Neural cell (in vitro differentiated cells): ENCODE data around the gene NT5DC2. TPM values are rescaled to one million over a fixed set of nuclear protein-coding genes. Genes with fewer than 3 reads are reported as not detected.
A peak's percentile ranks its signal among the peaks of the same experiment; 100 is the strongest.

Experiments
- H2AFZ ChIP-seq: fragments of 200-600, 300-800 bp; sonication (generic), shearing (Covaris generic); 2 replicates; pipeline ENCODE4 v1.6.0; 2014; ENCODE audit warnings: low read depth, mild to moderate bottlenecking, antibody characterized with exemption, low read length, moderate library complexity
- H3F3A ChIP-seq: fragments of 200-600 bp; shearing (Covaris generic); 2 replicates; pipeline ENCODE4 v1.6.1; 2016; ENCODE audit warnings: mild to moderate bottlenecking, moderate library complexity, mixed read lengths, antibody characterized with exemption, low read length; ENCODE audit not compliant: insufficient read depth, poor library complexity, severe bottlenecking
- H3K27ac ChIP-seq: fragments of 200-600, 300-800 bp; sonication (generic), shearing (Covaris generic); 2 replicates; pipeline ENCODE4 v1.5.1; 2014; ENCODE audit warnings: mild to moderate bottlenecking, low read length, moderate library complexity
- H3K27me3 ChIP-seq: fragments of 300-800, 200-600 bp; sonication (generic), shearing (Covaris generic); 2 replicates; pipeline ENCODE4 v1.6.0; 2014; ENCODE audit warnings: mild to moderate bottlenecking, low read depth, low read length, moderate library complexity; ENCODE audit not compliant: insufficient read depth
- H3K36me3 ChIP-seq: fragments of 300-800, 200-600 bp; sonication (generic), shearing (Covaris generic); 2 replicates; pipeline ENCODE4 v1.5.1; 2014; ENCODE audit warnings: mild to moderate bottlenecking, antibody characterized with exemption, low read length, moderate library complexity; ENCODE audit not compliant: insufficient read depth
- H3K4me2 ChIP-seq: fragments of 300-800, 200-600 bp; sonication (generic), shearing (Covaris generic); 2 replicates; pipeline ENCODE4 v1.6.0; 2014; ENCODE audit warnings: mild to moderate bottlenecking, low read length
- H3K4me3 ChIP-seq: fragments of 300-800, 200-600 bp; sonication (generic), shearing (Covaris generic); 2 replicates; pipeline ENCODE4 v1.5.1; 2014; ENCODE audit warnings: mild to moderate bottlenecking, low read length, moderate library complexity
- H3K79me2 ChIP-seq: fragments of 200-600 bp; shearing (Covaris generic); replicated peaks from 2 replicates; pipeline ENCODE4 v1.6.0; 2014; ENCODE audit warnings: mild to moderate bottlenecking, low read length, moderate library complexity; ENCODE audit not compliant: insufficient read depth
- H3K9ac ChIP-seq: fragments of 300-800, 200-600 bp; sonication (generic), shearing (Covaris generic); 2 replicates; pipeline ENCODE4 v1.6.1; 2016; ENCODE audit warnings: mild to moderate bottlenecking, low read length, mixed read lengths
- H3K9me2 ChIP-seq: fragments of 200-600 bp; shearing (Covaris generic); 2 replicates; pipeline ENCODE4 v1.6.1; 2016; ENCODE audit warnings: mild to moderate bottlenecking, low read length, mixed read lengths; ENCODE audit not compliant: insufficient read depth
- H3K9me3 ChIP-seq: fragments of 200-600, 300-800 bp; sonication (generic), shearing (Covaris generic); 2 replicates; pipeline ENCODE4 v1.6.1; 2016; ENCODE audit warnings: mild to moderate bottlenecking, mixed run types, low read length, moderate library complexity, mixed read lengths
- H4K20me1 ChIP-seq: fragments of 200-600 bp; shearing (Covaris generic); 2 replicates; pipeline ENCODE4 v1.6.1; 2016; ENCODE audit warnings: mild to moderate bottlenecking, mixed run types; ENCODE audit not compliant: insufficient read depth
- EP300 ChIP-seq: fragments of 450-650 bp; conservative IDR thresholded peaks from 2 replicates; pipeline ENCODE4 v1.6.1; 2014; ENCODE audit warnings: antibody characterized with exemption, mild to moderate bottlenecking, moderate library complexity; ENCODE audit not compliant: poor library complexity, severe bottlenecking
- EZH2 ChIP-seq: fragments of 200-600, 300-800 bp; shearing (Covaris generic), sonication (generic); IDR thresholded peaks from 2 replicates; pipeline ENCODE4 v1.6.1; 2014; ENCODE audit warnings: antibody characterized with exemption, low read length, borderline replicate concordance, mild to moderate bottlenecking; ENCODE audit not compliant: insufficient read depth, poor library complexity, severe bottlenecking
- MXI1 ChIP-seq: fragments of 450-650 bp; conservative IDR thresholded peaks from 2 replicates; pipeline ENCODE4 v1.6.1; 2014; ENCODE audit warnings: antibody characterized with exemption, mild to moderate bottlenecking; ENCODE audit not compliant: poor library complexity, severe bottlenecking
- POLR2AphosphoS5 ChIP-seq: IDR thresholded peaks from 2 replicates; pipeline ENCODE4 v1.6.1; 2012
- RAD21 ChIP-seq: fragments of 450-650 bp; conservative IDR thresholded peaks from 2 replicates; pipeline ENCODE4 v1.6.1; 2014; ENCODE audit warnings: antibody characterized with exemption, mild to moderate bottlenecking, moderate library complexity
- SMC3 ChIP-seq: fragments of 450-650 bp; conservative IDR thresholded peaks from 2 replicates; pipeline ENCODE4 v1.6.1; 2014; ENCODE audit warnings: antibody characterized with exemption, mild to moderate bottlenecking, moderate library complexity; ENCODE audit not compliant: poor library complexity
- TAF1 ChIP-seq: IDR thresholded peaks from 2 replicates; pipeline ENCODE4 v1.6.1; 2012; ENCODE audit warnings: low read depth
- polyA plus RNA-seq: library from polyadenylated mRNA; depleted of rRNA; stranded (reverse); fragments of >200 nt; gene quantifications from 2 replicates; pipeline ENCODE4 v1.2.3, GENCODE V29; 2014
- TF ChIP-seq, protein P1 (sequence below): IDR thresholded peaks from 2 replicates; pipeline ENCODE4 v1.6.1; 2012; ENCODE audit warnings: borderline replicate concordance
- TF ChIP-seq, protein P2 (sequence below): fragments of 450-650 bp; IDR thresholded peaks from 2 replicates; pipeline ENCODE4 v1.5.1; 2014; ENCODE audit warnings: antibody characterized with exemption, mild to moderate bottlenecking, moderate library complexity; ENCODE audit not compliant: poor library complexity, severe bottlenecking

The NT5DC2 gene
- polyA plus RNA-seq, 1 donor from 2014 or later: 35.1 TPM

DNA sequence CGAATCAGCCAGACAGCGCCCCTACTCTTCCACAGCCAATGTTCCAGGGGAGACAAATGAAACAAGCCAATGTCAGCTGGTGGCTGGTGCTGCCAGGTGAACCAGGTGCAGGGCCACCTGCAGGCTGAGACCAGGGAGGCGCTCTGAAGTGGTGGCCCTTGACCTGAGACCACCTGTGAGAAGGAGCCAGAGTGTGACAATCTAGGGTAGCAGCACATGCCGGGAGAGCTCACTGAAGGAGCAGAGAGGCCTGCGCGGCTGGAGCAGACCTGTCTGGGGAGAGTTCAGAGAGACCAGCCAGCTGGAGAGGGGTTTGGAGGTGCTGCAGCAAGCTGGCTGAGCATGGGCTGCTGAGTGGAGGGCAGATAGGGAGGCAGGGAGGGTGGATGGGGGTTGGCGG, 39.2 kb downstream of the NT5DC2 start:
- H3K27ac ChIP-seq: no peak overlapping the region

DNA sequence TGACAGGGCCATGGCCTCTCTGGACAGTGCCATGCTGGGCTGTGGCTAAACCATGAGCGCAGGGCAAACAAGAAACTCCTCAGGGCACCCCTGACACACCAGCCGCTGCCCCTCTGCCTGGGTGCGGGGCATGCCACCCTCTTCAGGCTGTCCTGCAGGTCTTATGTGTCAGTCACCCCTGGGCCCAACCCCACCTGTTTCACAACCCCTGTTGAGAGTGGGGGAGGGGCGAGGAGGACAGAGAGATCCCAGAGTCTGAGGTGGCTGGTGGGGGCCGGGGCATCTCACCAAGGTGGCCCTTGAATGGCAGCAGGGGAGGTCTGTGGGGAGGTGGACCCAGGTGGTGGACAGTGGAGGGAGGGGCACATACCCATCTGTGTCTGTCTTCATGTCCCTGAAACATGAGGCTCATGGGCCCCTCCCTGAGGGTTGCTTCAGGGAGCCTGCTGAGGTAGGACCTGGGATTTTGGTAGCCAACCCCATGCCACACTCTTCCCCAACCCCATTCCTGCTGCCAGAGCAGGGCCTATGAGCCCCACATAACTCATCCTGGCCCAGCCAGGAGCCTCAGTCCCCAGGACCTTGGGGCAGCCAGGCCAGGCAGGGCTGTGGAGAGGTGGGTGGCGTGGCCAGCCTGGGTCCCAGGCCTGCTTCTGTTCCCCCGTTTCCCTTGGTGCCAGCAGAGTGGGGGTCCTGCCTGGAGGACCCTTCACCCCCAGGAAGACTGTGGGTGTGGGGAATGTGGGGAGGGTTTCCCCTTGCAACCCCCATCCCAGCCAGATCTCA, 40.2 kb downstream of the NT5DC2 start:
- Histone ChIP-seq H3F3A (no peaks in the 10 kb centered on the region), H3K9ac (no peak overlapping the region), H3K79me2 (no peaks in the 10 kb centered on the region), H4K20me1 (no peaks in the 10 kb centered on the region), H3K4me2 (no peak overlapping the region), H3K36me3 (no peaks in the 10 kb centered on the region), H3K4me3 (no peak overlapping the region), H2AFZ (no peak overlapping the region), H3K27me3 (no peaks in the 10 kb centered on the region), H3K9me2 (no peaks in the 10 kb centered on the region), H3K27ac (no peak overlapping the region), H3K9me3 (no peaks in the 10 kb centered on the region)
- TF ChIP-seq POLR2AphosphoS5: no peak
- no peak for TF ChIP-seq EZH2

More for the DNA sequence above, 39.2 kb downstream of the NT5DC2 start:
- no peaks in the 10 kb centered on the region for H3K36me3 ChIP-seq
- TF ChIP-seq SMC3: no peak
- TF ChIP-seq, protein P1, sequence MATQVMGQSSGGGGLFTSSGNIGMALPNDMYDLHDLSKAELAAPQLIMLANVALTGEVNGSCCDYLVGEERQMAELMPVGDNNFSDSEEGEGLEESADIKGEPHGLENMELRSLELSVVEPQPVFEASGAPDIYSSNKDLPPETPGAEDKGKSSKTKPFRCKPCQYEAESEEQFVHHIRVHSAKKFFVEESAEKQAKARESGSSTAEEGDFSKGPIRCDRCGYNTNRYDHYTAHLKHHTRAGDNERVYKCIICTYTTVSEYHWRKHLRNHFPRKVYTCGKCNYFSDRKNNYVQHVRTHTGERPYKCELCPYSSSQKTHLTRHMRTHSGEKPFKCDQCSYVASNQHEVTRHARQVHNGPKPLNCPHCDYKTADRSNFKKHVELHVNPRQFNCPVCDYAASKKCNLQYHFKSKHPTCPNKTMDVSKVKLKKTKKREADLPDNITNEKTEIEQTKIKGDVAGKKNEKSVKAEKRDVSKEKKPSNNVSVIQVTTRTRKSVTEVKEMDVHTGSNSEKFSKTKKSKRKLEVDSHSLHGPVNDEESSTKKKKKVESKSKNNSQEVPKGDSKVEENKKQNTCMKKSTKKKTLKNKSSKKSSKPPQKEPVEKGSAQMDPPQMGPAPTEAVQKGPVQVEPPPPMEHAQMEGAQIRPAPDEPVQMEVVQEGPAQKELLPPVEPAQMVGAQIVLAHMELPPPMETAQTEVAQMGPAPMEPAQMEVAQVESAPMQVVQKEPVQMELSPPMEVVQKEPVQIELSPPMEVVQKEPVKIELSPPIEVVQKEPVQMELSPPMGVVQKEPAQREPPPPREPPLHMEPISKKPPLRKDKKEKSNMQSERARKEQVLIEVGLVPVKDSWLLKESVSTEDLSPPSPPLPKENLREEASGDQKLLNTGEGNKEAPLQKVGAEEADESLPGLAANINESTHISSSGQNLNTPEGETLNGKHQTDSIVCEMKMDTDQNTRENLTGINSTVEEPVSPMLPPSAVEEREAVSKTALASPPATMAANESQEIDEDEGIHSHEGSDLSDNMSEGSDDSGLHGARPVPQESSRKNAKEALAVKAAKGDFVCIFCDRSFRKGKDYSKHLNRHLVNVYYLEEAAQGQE: no peak
- no peak for TF ChIP-seq RAD21
- no peak for TF ChIP-seq EP300
- TF ChIP-seq POLR2AphosphoS5: peak; percentile 4
- TF ChIP-seq TAF1: no peak
- TF ChIP-seq, protein P2, sequence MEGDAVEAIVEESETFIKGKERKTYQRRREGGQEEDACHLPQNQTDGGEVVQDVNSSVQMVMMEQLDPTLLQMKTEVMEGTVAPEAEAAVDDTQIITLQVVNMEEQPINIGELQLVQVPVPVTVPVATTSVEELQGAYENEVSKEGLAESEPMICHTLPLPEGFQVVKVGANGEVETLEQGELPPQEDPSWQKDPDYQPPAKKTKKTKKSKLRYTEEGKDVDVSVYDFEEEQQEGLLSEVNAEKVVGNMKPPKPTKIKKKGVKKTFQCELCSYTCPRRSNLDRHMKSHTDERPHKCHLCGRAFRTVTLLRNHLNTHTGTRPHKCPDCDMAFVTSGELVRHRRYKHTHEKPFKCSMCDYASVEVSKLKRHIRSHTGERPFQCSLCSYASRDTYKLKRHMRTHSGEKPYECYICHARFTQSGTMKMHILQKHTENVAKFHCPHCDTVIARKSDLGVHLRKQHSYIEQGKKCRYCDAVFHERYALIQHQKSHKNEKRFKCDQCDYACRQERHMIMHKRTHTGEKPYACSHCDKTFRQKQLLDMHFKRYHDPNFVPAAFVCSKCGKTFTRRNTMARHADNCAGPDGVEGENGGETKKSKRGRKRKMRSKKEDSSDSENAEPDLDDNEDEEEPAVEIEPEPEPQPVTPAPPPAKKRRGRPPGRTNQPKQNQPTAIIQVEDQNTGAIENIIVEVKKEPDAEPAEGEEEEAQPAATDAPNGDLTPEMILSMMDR: no peak
- no peak overlapping the region for H3K4me3 ChIP-seq
- no peak overlapping the region for H3K4me2 ChIP-seq
- H3K79me2 ChIP-seq: no peaks in the 10 kb centered on the region
- no peaks in the 10 kb centered on the region for H3F3A ChIP-seq
- no peak overlapping the region for H2AFZ ChIP-seq
- no peaks in the 10 kb centered on the region for H3K9me3 ChIP-seq
- H4K20me1 ChIP-seq: no peaks in the 10 kb centered on the region
- no peaks in the 10 kb centered on the region for H3K27me3 ChIP-seq
- H3K9ac ChIP-seq: no peak overlapping the region
- H3K9me2 ChIP-seq: no peaks in the 10 kb centered on the region

DNA sequence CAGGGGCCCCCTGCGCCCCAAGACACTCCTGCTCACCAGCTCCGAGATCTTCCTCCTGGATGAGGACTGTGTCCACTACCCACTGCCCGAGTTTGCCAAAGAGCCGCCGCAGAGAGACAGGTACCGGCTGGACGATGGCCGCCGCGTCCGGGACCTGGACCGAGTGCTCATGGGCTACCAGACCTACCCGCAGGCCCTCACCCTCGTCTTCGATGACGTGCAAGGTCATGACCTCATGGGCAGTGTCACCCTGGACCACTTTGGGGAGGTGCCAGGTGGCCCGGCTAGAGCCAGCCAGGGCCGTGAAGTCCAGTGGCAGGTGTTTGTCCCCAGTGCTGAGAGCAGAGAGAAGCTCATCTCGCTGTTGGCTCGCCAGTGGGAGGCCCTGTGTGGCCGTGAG, 41.6 kb downstream of the NT5DC2 start:
- no peaks in the 10 kb centered on the region for H3F3A ChIP-seq
- H3K4me3 ChIP-seq: no peak overlapping the region
- no peaks in the 10 kb centered on the region for H3K9me3 ChIP-seq
- H3K4me2 ChIP-seq: no peak overlapping the region
- H3K79me2 ChIP-seq: no peaks in the 10 kb centered on the region
- H3K36me3 ChIP-seq: no peaks in the 10 kb centered on the region
- no peak overlapping the region for H3K9ac ChIP-seq
- no peaks in the 10 kb centered on the region for H4K20me1 ChIP-seq
- H3K27ac ChIP-seq: no peak overlapping the region
- TF ChIP-seq SMC3 (no peak), POLR2AphosphoS5 (no peak), EP300 (no peak), TAF1 (no peak), RAD21 (no peak), EZH2 (no peak), MXI1 (no peak)
- TF ChIP-seq, protein P2: no peak
- TF ChIP-seq, protein P1: no peak
- H3K9me2 ChIP-seq: no peaks in the 10 kb centered on the region
- H2AFZ ChIP-seq: no peak overlapping the region
- H3K27me3 ChIP-seq: no peaks in the 10 kb centered on the region
